SK-N-SH treated with all-trans-retinoic acid at 6 μM for 48 hours (cell line): ENCODE results near the gene SNX10.

Source experiments
- ARNTL ChIP-seq: fragments of 450-650 bp; formaldehyde crosslinking; IDR thresholded peaks from 2 replicates; pipeline ENCODE4 v1.5.0; 2020; ENCODE audit warnings: low read depth, mild to moderate bottlenecking, moderate library complexity, borderline replicate concordance
- CREB5 ChIP-seq: fragments of 250-450 bp; sonication (Bioruptor Pico); IDR thresholded peaks from 2 replicates; pipeline ENCODE4 v1.5.1; 2020; ENCODE audit warnings: low read depth, mild to moderate bottlenecking, moderate library complexity
- CSRNP3 ChIP-seq: fragments of 250-450 bp; sonication (Bioruptor Pico); IDR thresholded peaks from 2 replicates; pipeline ENCODE4 v1.5.1; 2021; ENCODE audit warnings: mild to moderate bottlenecking, moderate library complexity
- ESRRG ChIP-seq: fragments of 250-450 bp; sonication (Bioruptor Pico); IDR thresholded peaks from 2 replicates; pipeline ENCODE4 v1.6.1; 2021; ENCODE audit warnings: mild to moderate bottlenecking
- OSR1 ChIP-seq: fragments of 250-450 bp; sonication (Bioruptor Pico); IDR thresholded peaks from 2 replicates; pipeline ENCODE4 v1.8.0; 2022; ENCODE audit warnings: moderate library complexity, mild to moderate bottlenecking, inconsistent platforms
- PATZ1 ChIP-seq: fragments of 250-450 bp; sonication (Bioruptor Pico); IDR thresholded peaks from 2 replicates; pipeline ENCODE4 v1.8.0; 2020; ENCODE audit warnings: mild to moderate bottlenecking, moderate library complexity, borderline replicate concordance
- POU6F1 ChIP-seq: fragments of 250-450 bp; sonication (Bioruptor Pico); IDR thresholded peaks from 2 replicates; pipeline ENCODE4 v1.8.0; 2021; ENCODE audit warnings: low read depth, mild to moderate bottlenecking, moderate library complexity, borderline replicate concordance
- TCF4 ChIP-seq: fragments of 250-450 bp; sonication (Bioruptor Pico); IDR thresholded peaks from 2 replicates; pipeline ENCODE4 v1.8.0; 2021; ENCODE audit warnings: mild to moderate bottlenecking, moderate library complexity, borderline replicate concordance
- TOX ChIP-seq: fragments of 250-450 bp; sonication (Bioruptor Pico); IDR thresholded peaks from 2 replicates; pipeline ENCODE4 v1.8.0; 2021; ENCODE audit warnings: mild to moderate bottlenecking, moderate library complexity, borderline replicate concordance
- TSHZ2 ChIP-seq: fragments of 250-450 bp; sonication (Bioruptor Pico); IDR thresholded peaks from 2 replicates; pipeline ENCODE4 v1.5.0; 2020; ENCODE audit warnings: mild to moderate bottlenecking, moderate library complexity
- ZFP3 ChIP-seq: fragments of 250-450 bp; sonication (Bioruptor Pico); IDR thresholded peaks from 2 replicates; pipeline ENCODE4 v1.5.0; 2020; ENCODE audit warnings: mild to moderate bottlenecking, moderate library complexity
- ZFP30 ChIP-seq: fragments of 450-650 bp; formaldehyde crosslinking; IDR thresholded peaks from 2 replicates; pipeline ENCODE4 v1.5.0; 2022; ENCODE audit warnings: mild to moderate bottlenecking, moderate library complexity
- ZNF70 ChIP-seq: fragments of 450-650 bp; formaldehyde crosslinking; IDR thresholded peaks from 2 replicates; pipeline ENCODE4 v1.5.0; 2020; ENCODE audit warnings: mild to moderate bottlenecking, moderate library complexity
- ZNF8 ChIP-seq: fragments of 450-650 bp; formaldehyde crosslinking; IDR thresholded peaks from 2 replicates; pipeline ENCODE4 v1.5.0; 2020; ENCODE audit warnings: mild to moderate bottlenecking, moderate library complexity

GRCh38 chr7:26406433-26406832 is 114.8 kb downstream of the SNX10 start:
- TF ChIP-seq ESRRG (CRISPR knock-in tag) (no peak), CREB5 (CRISPR knock-in tag) (no peak), ARNTL (CRISPR knock-in tag) (no peak), ZNF8 (no peak), PATZ1 (CRISPR knock-in tag) (no peak), OSR1 (CRISPR knock-in tag) (no peak), TOX (CRISPR knock-in tag) (no peak), TSHZ2 (CRISPR knock-in tag) (no peak), ZFP30 (CRISPR knock-in tag) (no peak), TCF4 (CRISPR knock-in tag) (no peak), ZFP3 (no peak), CSRNP3 (no peak), POU6F1 (CRISPR knock-in tag) (no peak), ZNF70 (CRISPR knock-in tag) (no peak)
